Raji (cell line): ENCODE results near the gene OR2L8.

ENCODE experiments used
- POLR2A ChIP-seq: IDR thresholded peaks from 2 replicates; pipeline ENCODE4 v1.6.1; 2011; ENCODE audit warnings: low read depth, low read length, control low read depth; ENCODE audit not compliant: insufficient read depth

Gene OR2L8, protein sequence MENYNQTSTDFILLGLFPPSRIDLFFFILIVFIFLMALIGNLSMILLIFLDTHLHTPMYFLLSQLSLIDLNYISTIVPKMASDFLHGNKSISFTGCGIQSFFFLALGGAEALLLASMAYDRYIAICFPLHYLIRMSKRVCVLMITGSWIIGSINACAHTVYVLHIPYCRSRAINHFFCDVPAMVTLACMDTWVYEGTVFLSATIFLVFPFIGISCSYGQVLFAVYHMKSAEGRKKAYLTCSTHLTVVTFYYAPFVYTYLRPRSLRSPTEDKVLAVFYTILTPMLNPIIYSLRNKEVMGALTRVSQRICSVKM

GRCh38 chr1:247948558-247948957, at the start of gene OR2L8:
Gene OR2L8, plus strand, starts transcription at chr1:247948858. Its CDS starts 0 bp downstream, at chr1:247948858.
- no peak for TF ChIP-seq POLR2A

DNA sequence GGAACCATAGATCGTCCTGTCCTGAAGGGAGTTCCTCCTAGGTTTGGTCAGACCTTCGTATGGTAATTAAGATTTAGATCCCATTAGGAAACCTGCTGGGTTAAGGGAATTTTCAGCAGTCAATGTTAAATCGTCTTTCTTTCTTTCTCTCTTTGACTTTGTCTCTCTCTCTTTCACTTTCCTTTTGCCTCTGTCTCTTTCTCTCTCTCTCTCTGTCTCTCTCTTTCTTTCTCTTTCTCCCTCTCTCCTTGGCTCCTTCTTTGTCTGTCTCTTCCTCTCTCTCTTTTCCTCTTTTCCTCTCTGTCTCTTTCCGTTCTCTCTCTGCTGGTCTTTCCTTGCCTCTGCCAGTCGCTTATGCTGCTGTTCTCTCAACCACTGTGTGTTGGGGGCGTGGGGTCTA, 44.5 kb upstream of the OR2L8 start:
- no peak for TF ChIP-seq POLR2A

DNA sequence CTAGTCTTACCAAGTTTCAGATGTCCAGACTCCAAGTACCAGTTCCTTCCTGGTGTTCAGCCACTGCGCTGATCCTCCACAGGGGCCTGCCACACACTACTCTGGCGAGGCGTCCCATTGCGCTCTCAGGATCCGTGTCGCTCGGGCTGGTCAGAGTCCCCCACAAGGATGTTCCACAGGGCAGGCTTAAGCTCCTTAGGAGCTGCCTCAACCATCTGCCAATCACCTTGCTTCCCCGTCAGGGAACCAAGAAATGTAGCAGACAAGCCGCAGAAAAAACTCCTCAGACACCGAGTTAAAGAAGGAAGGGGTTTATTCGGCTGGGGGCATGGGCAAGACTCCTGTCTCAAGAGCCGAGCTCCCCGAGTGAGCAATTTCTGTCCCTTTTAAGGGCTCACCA, 43.5 kb upstream of the OR2L8 start:
- no peak for TF ChIP-seq POLR2A

DNA sequence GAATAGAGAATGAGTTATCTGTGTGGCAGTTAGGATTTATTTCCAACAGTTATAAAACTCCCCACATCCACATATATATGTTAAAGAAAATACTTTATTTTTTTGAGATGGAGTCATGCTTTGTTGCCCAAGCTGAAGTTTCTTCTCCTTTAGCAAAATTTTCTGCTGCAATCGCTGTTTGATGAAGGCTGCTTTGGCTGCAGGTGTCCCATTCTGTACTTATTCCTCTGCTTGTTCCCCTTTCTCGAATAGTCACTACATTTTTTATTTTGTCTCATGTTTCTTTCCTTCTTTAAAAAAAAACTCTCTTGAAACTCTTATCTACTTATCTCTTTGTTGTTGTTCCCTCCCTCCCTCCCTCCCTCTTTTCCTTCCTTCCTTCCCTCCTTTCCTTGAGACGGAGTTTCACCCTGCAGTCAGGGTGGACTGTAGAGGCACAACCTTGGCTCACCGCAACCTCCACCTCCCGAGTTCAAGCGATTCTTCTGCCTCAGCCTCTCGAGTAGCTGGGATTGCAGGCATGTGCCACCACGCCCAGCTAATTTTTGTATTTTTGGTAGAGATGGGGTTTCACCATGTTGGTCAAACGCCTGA, 42.7 kb upstream of the OR2L8 start:
- TF ChIP-seq POLR2A = no peak

DNA sequence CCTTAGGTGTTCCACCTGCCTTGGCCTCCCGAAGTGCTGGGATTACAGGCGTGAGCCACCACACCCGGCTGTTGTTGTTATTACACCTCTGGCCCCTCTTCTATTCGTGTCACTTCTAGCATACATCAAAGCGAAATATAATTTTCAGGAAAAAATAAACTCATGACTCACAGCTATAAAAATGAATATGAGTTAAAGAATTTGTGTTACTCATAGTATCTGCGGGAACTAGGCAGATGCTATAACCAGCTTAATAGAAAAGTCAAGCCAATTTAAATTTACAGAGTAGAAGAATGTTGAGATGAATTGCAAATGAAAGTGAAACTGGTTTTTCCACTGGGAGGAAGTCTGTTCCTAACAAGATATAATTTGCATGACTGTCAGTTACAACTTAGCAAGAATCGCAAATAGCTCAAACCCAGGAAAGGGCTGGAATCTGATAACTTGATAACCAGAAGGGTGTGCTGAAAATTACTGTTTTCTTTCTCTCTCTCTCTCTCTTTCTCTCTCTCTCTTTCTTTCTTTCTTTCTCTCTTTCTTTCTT, 42.1 kb upstream of the OR2L8 start:
- TF ChIP-seq POLR2A = no peak

GRCh38 chr1:247908766-247909165, 39.9 kb upstream of the OR2L8 start:
- TF ChIP-seq POLR2A = no peak

DNA sequence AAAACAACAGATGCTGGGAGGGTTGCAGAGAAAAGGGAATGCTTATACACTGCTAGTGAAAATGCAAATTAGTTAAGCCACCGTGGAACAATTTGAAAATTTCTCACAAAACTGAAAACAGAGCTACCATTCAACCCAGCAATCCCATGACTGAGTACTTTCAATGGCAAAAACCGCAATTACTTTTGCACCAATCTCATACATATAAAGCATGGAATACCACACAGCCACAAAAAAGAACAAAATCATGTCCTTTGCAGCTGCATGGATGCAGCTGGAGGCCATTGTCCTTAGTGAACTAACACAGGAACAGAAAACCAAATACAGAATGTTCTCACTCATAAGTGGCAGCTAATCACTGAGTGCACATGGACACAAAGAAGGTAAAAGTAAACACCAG, 34.9 kb upstream of the OR2L8 start:
- no peak for TF ChIP-seq POLR2A

DNA sequence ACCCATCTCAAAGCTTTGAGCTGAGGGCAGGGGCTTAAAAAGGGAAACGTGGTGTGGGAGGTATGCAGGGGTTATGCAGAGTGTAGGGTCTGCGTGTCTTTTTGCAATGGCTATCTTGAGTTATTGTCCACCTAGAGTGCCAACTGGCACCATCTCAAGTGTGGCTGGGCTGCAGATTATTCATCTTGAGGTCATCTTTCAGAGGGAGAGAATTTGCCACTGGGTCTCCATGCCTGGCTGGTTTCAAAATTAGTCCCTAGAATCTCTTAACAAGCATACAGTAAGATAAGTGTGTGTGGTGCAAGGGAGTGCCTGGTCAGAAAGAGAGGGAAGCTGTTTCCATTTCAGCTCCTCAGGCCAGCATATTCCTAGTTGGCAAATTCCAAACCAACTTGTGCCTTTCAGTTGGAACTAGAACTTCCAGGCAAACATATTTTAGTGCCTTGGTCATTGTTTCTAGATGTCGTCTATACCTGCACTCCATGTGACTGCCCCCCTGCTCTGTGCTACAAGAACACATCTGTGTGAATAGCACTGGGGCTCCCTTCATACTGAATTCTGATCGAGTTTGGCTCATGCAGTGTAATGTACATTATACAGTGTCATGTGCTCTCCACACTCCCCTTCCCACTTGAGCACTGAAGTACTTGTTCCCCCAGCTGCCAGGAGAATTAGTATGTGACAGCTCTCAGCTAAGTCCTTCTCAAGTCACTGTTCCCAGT, 33.6 kb upstream of the OR2L8 start:
- no peak for TF ChIP-seq POLR2A

- no peak for TF ChIP-seq POLR2A
Observed at GRCh38 chr1:247919952-247920351, 28.7 kb upstream of the OR2L8 start, which contains the start of gene OR2T8. Gene OR2T8, plus strand, starts transcription at chr1:247920252. Its CDS starts 766 bp downstream, at chr1:247921018.

- no peak for TF ChIP-seq POLR2A
Observed at GRCh38 chr1:247923941-247924340, 24.7 kb upstream of the OR2L8 start.

- no peak for TF ChIP-seq POLR2A
Observed at GRCh38 chr1:247924868-247925267, 23.8 kb upstream of the OR2L8 start, which contains the start of gene OR2AJ1. Gene OR2AJ1, plus strand, starts transcription at chr1:247924889. Its CDS starts 8,880 bp downstream, at chr1:247933769.

DNA sequence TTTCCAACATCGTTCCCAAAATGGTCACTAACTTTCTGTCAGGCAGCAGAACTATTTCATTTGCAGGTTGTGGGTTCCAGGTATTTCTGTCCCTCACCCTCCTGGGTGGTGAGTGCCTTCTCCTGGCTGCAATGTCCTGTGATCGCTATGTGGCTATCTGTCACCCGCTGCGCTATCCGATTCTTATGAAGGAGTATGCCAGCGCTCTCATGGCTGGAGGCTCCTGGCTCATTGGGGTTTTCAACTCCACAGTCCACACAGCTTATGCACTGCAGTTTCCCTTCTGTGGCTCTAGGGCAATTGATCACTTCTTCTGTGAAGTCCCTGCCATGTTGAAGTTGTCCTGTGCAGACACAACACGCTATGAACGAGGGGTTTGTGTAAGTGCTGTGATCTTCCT, 14.7 kb upstream of the OR2L8 start:
- no peak for TF ChIP-seq POLR2A

DNA sequence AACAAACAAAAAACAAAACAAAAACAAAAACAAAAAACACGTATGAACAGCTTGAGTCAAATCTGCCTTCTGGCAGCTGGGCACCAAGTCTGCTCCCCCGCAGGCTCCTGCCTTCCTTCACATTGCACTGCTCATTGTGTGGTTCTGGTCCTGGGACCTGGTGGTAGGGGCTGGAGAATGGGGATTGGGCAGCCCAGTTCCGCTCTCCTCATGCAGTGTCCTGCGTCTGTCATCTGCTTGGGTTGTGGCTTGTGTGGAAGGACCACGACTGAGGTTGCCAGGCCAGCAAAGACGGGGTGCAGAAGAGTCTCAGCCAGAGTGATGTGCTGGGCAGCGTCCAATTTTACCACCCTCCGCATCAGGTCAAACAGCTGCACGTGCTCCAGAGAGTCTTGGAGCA, 12.9 kb upstream of the OR2L8 start:
- no peak for TF ChIP-seq POLR2A

GRCh38 chr1:247936415-247936814, 12.2 kb upstream of the OR2L8 start:
- no peak for TF ChIP-seq POLR2A

DNA sequence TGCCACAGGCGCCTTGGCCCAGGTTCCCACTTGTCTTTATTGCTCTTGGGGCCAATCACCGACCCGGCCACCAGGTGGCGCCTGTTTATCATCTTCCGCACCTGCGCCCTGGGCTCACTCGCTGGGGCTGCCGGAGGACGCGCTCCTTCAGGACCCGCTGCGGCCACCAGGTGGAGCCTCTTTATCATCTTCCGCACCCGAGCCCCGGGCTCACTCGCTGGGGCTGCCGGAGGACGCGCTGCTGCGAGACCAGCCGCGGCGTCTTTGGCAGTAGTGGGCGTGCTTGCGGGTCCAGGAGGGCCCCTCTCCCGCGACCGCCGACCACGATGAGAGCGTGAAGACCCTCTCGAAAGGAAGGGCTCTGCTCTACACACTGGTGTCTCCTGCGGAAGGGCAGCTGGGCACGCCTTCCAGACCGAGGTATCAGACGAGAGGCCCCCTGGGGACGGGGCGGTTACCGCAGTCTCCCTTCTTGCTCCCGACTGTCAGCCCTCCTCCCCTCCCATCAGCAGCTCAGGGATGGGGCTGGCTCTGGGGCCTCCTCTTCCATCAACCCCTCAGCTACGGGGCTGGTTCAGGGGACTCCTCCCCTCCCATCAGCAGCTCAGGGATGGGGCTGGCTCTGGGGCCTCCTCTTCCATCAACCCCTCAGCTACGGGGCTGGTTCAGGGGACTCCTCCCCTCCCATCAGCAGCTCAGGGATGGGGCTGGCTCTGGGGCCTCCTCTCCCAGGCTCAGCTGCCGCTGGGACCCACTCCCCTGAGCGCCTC, 11.5 kb upstream of the OR2L8 start:
- peak; percentile 39; the same call in 1 of the 2 replicates for TF ChIP-seq POLR2A
